Measurements from ENCODE around the gene STIMATE. TPM values are rescaled to one million over a fixed set of nuclear protein-coding genes. Genes with fewer than 3 reads are reported as not detected.

STIMATE gene
- total and polyA plus RNA-seq, 9 of the 15 experiments (the other 6 are each of a cell fraction or from before 2014, with no cell fraction given): 0.14 to 7.7 (median 4.9) TPM

DNA sequence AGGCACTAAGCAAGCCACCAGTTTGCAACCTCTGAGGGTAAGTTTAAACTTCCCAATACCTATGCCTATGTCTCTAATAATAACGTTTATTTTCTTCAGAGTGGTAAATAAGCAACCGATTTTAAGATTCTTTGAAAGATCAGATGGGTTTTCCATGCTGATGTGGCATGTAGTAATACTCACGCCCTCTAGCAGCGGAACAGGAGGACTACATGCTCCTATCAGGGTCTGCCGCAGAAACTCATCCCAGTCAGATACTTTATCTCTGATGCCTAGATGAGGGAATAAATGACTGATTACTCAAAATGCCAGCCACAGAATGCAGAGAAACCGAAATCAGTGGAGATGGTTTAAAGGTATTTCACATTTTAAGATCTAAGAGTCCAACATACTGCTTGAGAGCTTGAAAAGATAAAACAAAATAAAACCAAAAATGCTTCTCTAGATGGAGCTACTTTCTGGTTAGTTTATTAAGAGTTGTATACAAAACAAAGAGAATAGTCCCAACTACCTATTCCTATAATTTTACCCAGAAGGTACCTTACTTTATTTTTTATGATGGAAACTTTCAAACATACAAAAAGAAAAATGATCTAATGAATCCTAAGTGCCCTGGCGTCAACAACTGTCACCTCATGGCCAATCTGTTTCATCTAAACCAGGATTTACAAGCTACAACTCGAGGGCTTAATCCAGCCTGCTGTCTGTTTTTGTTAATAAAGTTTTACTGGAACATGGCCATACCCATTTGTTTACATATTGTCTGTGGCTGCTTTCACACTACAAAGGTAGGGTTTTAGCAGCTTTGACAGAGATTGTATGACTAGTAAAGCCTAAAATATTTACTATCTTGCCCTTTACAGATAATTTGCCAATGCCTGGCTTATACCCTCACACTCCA, 37.5 kb upstream of the STIMATE start (continued):
- TF ChIP-seq ZNF395 (CRISPR knock-in tag; IDR thresholded peaks at IDR 0.05) (no peak), HDAC1 (IDR thresholded peaks at IDR 0.05) (no peak), TRIM28 (IDR thresholded peaks at IDR 0.05) (no peak), ZNF551 (CRISPR knock-in tag; IDR thresholded peaks at IDR 0.05) (no peak), KLF10 (CRISPR knock-in tag; IDR thresholded peaks at IDR 0.05) (no peak), CTCF (IDR thresholded peaks at IDR 0.05 in 2 of 3, conservative IDR thresholded peaks at IDR 0.05 in 1 of 3; ENCODE audit: insufficient read depth in 2 of 3, low read depth in 1 of 3, low read length in 3 of 3) (peak; percentile 67 to 75 (median 72)), MYNN (IDR thresholded peaks at IDR 0.05) (no peak), MYNN (CRISPR knock-in tag; IDR thresholded peaks at IDR 0.05) (no peak), MCM2 (IDR thresholded peaks at IDR 0.05; ENCODE audit: low read depth) (no peak), SMARCE1 (IDR thresholded peaks at IDR 0.05) (no peak), FOXK2 (conservative IDR thresholded peaks at IDR 0.05 in 1 of 2, IDR thresholded peaks at IDR 0.05 in 1 of 2; ENCODE audit: low read depth in 2 of 2) (no peak), EZH2 (IDR thresholded peaks at IDR 0.05; ENCODE audit: borderline replicate concordance, low read depth, low read length) (no peak)
- TF ChIP-seq, protein P1, sequence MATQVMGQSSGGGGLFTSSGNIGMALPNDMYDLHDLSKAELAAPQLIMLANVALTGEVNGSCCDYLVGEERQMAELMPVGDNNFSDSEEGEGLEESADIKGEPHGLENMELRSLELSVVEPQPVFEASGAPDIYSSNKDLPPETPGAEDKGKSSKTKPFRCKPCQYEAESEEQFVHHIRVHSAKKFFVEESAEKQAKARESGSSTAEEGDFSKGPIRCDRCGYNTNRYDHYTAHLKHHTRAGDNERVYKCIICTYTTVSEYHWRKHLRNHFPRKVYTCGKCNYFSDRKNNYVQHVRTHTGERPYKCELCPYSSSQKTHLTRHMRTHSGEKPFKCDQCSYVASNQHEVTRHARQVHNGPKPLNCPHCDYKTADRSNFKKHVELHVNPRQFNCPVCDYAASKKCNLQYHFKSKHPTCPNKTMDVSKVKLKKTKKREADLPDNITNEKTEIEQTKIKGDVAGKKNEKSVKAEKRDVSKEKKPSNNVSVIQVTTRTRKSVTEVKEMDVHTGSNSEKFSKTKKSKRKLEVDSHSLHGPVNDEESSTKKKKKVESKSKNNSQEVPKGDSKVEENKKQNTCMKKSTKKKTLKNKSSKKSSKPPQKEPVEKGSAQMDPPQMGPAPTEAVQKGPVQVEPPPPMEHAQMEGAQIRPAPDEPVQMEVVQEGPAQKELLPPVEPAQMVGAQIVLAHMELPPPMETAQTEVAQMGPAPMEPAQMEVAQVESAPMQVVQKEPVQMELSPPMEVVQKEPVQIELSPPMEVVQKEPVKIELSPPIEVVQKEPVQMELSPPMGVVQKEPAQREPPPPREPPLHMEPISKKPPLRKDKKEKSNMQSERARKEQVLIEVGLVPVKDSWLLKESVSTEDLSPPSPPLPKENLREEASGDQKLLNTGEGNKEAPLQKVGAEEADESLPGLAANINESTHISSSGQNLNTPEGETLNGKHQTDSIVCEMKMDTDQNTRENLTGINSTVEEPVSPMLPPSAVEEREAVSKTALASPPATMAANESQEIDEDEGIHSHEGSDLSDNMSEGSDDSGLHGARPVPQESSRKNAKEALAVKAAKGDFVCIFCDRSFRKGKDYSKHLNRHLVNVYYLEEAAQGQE (IDR thresholded peaks at IDR 0.05; ENCODE audit: borderline replicate concordance): peak; percentile 46; the same call in 1 of the 2 replicates
- TF ChIP-seq, protein P1 (CRISPR knock-in tag; IDR thresholded peaks at IDR 0.05; ENCODE audit: low read depth): no peak
- TF ChIP-seq, protein P2, sequence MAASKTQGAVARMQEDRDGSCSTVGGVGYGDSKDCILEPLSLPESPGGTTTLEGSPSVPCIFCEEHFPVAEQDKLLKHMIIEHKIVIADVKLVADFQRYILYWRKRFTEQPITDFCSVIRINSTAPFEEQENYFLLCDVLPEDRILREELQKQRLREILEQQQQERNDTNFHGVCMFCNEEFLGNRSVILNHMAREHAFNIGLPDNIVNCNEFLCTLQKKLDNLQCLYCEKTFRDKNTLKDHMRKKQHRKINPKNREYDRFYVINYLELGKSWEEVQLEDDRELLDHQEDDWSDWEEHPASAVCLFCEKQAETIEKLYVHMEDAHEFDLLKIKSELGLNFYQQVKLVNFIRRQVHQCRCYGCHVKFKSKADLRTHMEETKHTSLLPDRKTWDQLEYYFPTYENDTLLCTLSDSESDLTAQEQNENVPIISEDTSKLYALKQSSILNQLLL (CRISPR knock-in tag; IDR thresholded peaks at IDR 0.05; ENCODE audit: borderline replicate concordance): no peak

Measured in K562 (cell line).